ENCODE data around the gene FAT1.

FAT1 gene

GRCh38 chr4:186554539-186554913, 169.1 kb downstream of the FAT1 start:
- DNase-seq, result peak; percentile 73

GRCh38 chr4:186553717-186554116, 169.9 kb downstream of the FAT1 start:
- DNase-seq, result peak; percentile 55

- DNase-seq, result peak; percentile 4
Observed at GRCh38 chr4:186551849-186552248, 171.8 kb downstream of the FAT1 start.

GRCh38 chr4:186545436-186545835, 178.2 kb downstream of the FAT1 start:
- no peak for DNase-seq

GRCh38 chr4:186543206-186543605, 180.4 kb downstream of the FAT1 start:
- DNase-seq, result no peak

GRCh38 chr4:186541801-186542200, 181.9 kb downstream of the FAT1 start:
- no peak for DNase-seq

- DNase-seq, result no peak
Observed at GRCh38 chr4:186537843-186538521, 185.7 kb downstream of the FAT1 start.
